Right renal cortex interstitium (tissue), 3 donors: ENCODE results near the gene OR2AP1. TPM values are rescaled to one million over a fixed set of nuclear protein-coding genes. Genes with fewer than 3 reads are reported as not detected.
"Not testable (repeated sequence)": the region's sequence is repeated elsewhere in the genome, so short reads cannot be mapped to it uniquely, and the experiment has no call there.

Experiments used
- DNase-seq, 3 donors: peaks; one replicate each; pipeline ENCODE4 v3.0.0-alpha.2; 2013; ENCODE audit warnings: low read depth in 3 of 3, low spot score in 2 of 3
- polyA plus RNA-seq, 3 donors: library from polyadenylated mRNA; unstranded; fragments of 120-200 nt; gene quantifications; one replicate each; pipeline ENCODE4 v1.2.1, GENCODE V29; 2013; ENCODE audit not compliant: insufficient read length in 3 of 3

Gene OR2AP1
- not detected for polyA plus RNA-seq

DNA sequence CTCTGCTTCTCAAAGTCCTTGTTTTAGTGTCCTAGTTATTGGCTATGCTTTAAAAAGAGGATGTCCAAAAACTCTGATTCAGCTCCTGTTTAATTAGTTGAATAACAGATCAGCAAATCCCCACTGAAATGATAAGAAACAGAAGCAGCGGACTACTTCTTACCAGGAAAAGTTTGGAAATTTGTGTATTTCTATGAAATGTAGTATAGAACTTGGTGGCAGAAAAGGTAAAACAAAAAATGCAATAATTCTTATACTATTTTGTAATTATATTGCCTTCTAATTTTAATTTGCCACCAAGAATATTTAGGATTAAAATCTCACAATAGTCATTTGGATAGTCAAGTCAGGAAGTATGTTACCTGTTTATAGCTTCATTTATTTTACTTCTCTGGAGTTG, at the start of gene OR2AP1:
Gene OR2AP1 (plus strand): TSS at position 301 of the 400 bp plus-strand sequence. CDS start 1,947 bp downstream, outside the sequence.
- no peak for DNase-seq

DNA sequence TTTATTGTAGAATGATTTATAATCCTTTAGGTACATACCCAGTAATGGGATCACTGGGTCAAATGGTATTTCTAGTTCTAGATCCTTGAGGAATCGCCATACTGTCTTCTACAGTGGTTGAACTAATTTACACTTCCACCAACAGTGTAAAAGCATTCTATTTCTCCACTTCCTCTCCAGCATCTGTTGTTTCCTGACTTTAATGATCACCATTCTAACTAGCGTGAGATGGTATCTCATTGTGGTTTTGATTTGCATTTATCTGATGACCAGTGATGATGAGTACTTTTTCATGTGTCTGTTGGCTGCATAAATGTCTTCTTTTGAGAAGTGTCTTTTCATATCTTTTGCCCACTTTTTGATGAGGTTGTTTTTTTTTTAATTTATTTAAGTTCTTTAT, 24.0 kb upstream of the OR2AP1 start:
- DNase-seq = not testable (repeated sequence)

DNA sequence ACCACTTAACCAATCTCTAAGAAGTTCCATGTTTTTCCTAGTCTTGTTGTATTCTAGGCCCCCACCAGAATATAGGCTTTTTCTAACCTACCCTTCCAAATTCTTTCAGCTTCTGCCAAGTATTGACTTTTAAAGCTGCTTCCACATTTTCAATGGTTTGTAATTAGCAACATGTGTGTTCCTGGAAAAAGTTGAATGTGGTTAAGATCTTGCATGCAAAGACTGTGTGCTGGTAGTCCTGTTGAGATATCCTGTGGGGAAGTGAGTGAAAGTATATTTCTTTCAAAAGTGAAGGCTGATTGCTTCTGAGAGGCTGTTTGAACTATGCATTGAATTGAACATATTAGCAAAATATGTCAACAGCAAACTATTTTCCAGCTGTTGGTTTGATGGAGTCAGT, 23.5 kb upstream of the OR2AP1 start:
- no peak for DNase-seq

GRCh38 chr12:55549302-55549701, 23.0 kb upstream of the OR2AP1 start, which contains the start of gene OR6C4:
Gene OR6C4 (plus strand): TSS chr12:55549602. CDS start chr12:55551227, 1,625 bp downstream.
- no peak for DNase-seq

DNA sequence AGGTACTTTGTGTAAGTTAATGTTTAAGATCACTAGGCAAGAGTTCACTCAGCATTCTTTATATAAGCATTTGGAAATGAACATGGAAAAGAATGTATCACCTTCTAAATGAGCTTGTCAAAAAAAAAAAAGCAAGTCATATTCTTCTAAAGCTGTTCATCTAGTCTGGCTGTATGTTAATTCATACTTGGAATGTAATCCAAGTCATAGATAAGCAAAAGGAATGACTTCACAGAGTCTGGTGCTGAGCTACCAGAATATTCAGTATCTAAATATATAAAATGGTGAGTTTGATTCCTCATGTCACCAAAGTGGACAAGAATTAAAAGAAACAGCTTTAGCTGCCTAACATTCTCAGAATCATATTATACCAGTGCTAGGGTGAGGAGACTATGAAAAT, 18.0 kb upstream of the OR2AP1 start:
- DNase-seq = no peak

DNA sequence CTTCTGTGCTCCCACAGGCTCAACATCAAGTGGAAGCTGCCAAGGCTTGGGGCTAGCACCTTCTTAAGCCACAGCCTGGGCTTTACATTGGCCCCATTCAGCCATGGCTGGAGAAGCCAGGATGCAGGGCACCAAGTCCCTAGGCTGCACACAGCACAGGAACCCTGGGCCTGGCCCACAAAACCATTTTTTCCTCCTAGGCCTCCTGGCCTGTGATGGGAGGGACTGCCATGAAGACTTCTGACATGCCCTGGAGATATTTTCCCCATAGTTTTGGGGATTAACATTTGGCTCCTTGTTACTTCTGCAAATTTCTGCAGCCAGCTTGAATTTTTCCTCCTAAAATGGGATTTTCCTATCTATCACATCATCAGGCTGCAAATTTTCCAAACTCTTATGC, 2.2 kb upstream of the OR2AP1 start:
- DNase-seq = not testable (repeated sequence)

- not testable (repeated sequence) for DNase-seq
Measured at GRCh38 chr12:55570689-55571088, 1.6 kb upstream of the OR2AP1 start.

- DNase-seq = no peak
Measured at GRCh38 chr12:55582066-55582465, 9.8 kb downstream of the OR2AP1 start.

- no peak for DNase-seq
Measured at GRCh38 chr12:55585817-55586216, 13.5 kb downstream of the OR2AP1 start.

DNA sequence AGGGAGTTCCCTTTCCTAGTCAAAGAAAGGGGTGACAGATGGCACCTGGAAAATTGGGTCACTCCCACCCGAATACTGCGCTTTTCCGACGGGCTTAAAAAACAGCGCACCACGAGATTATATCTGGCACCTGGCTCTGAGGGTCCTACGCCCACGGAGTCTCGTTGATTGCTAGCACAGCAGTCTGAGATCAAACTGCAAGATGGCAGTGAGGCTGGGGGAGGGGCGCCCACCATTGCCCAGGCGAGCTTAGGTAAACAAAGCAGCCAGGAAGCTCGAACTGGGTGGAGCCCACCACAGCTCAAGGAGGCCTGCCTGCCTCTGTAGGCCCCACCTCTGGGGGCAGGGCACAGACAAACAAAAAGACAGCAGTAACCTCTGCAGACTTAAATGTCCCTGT, 17.9 kb downstream of the OR2AP1 start:
- not testable (repeated sequence) for DNase-seq

DNA sequence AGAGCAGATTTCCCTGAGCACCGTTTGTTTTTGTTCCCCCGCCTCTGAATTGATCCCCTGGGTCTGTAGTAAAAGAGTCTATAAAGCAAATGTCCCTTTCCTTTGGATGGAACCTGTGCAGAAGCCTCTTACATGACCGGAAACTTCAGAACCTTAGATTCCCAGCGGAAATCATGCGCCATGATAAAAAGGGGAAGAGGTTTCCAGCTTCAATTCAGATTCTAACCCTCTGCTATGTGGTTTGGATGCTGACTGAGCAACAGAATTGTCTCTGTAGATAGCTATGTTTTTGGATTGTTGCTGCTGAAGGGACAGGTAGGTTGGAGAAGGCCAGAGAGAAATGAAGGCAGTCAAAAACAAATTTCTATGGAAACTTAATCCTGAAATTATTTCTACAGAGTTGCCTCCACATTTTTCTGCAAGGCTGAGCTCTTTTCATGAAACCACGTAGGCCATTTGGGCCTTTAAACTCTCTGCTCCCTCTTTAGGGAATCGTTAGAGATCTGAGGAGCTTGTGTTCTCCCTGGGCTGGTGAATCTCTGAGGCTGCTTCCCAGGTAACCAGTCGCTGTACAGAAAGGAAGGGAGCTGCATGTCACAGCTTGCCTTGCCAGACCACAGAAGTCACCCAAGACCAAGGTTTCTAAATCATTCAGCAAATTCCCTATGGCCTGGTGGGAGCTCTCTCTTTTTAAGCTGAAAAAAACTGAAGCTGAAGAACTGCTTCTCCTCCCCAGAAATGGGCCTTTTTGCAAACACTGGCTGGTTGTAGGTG, 35.7 kb downstream of the OR2AP1 start:
- no peak for DNase-seq

DNA sequence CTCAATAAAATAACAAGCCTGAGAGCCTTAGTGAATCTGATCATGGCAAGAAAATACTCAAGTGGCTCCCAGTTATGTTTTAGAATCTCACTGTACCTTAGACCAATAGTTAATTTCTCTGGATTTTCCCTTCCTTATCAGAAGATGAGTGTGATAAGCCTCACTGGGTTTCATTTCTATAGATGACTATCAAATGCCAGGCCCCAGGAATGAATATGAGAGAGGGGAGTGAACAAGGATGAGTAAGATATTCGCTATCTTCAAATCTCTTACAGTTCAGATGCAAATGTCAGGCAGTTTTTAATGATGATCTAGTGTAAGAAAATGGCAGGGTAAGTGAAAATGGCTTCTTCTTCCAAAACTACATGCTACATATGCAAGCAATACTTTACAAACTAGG, 38.3 kb downstream of the OR2AP1 start:
- DNase-seq = no peak

GRCh38 chr12:55612646-55613045, 40.4 kb downstream of the OR2AP1 start:
- DNase-seq = no peak

DNA sequence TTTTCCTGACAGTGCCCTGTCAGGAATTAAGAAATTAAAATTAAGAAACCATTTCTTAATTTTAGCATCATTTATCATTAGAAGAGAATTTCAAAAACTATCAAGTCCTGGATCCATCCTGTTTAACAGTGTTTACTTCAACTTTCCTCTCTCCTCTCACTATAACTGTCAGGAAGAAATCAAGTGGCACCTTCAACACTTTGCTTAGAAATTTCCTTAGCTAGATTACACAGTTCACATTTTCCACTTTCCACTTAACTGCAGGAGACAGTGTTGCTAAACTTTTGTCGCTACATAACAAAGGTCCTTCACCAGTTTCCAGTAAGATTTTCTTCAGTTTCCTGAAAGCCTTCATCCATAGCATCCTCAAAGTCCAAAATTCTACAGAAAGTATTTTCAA, 42.5 kb downstream of the OR2AP1 start:
- no peak for DNase-seq

- DNase-seq = peak; percentile 88 to 91 (median 91)
Measured at GRCh38 chr12:55619354-55620138, 47.3 kb downstream of the OR2AP1 start.

GRCh38 chr12:55624056-55624455, 51.8 kb downstream of the OR2AP1 start:
- DNase-seq = no peak

Other genes starting within 250 kb of the OR2AP1 start
- gene OR6C3, start 241.7 kb upstream of the OR2AP1 start, polyA plus RNA-seq = not detected
- not detected for gene OR6C75, start 209.5 kb upstream of the OR2AP1 start, polyA plus RNA-seq
- gene OR6C65, start 171.9 kb upstream of the OR2AP1 start, polyA plus RNA-seq = not detected
- gene OR6C76, start 146.2 kb upstream of the OR2AP1 start, polyA plus RNA-seq = not detected
- gene OR6C2, start 128.4 kb upstream of the OR2AP1 start, polyA plus RNA-seq = not detected
- not detected for gene OR6C70, start 102.3 kb upstream of the OR2AP1 start, polyA plus RNA-seq
- not detected for gene OR6C68, start 80.1 kb upstream of the OR2AP1 start, polyA plus RNA-seq
- gene OR6C4, start 22.9 kb upstream of the OR2AP1 start, polyA plus RNA-seq = not detected
- not detected for gene OR10P1, start 64.4 kb downstream of the OR2AP1 start, polyA plus RNA-seq
- 10 to 100 TPM; 22.3 to 27.7 (median 22.5) TPM for gene ITGA7, start 135.4 kb downstream of the OR2AP1 start, polyA plus RNA-seq
- gene BLOC1S1, start 143.6 kb downstream of the OR2AP1 start, polyA plus RNA-seq = 100 to 1,000 TPM; 114 to 135 (median 133) TPM
- gene RDH5, start 147.9 kb downstream of the OR2AP1 start, polyA plus RNA-seq = 10 to 100 TPM; 18.2 to 22.8 (median 19.2) TPM
- 100 to 1,000 TPM; 674 to 749 (median 723) TPM for gene CD63, start 156.5 kb downstream of the OR2AP1 start, polyA plus RNA-seq
- gene GDF11, start 170.7 kb downstream of the OR2AP1 start, polyA plus RNA-seq = 10 to 100 TPM; 19.9 to 21.4 (median 20.6) TPM
- gene SARNP, start 245.3 kb downstream of the OR2AP1 start, polyA plus RNA-seq = 100 to 1,000 TPM; 131 to 167 (median 158) TPM
- gene ORMDL2, start 245.6 kb downstream of the OR2AP1 start, polyA plus RNA-seq = 10 to 100 TPM; 32.4 to 43.5 (median 43.3) TPM